Adrenal gland (tissue), 12 donors: ENCODE results near the gene VEPH1. TPM values are rescaled to one million over a fixed set of nuclear protein-coding genes. Genes with fewer than 3 reads are reported as not detected.

ENCODE experiments used
- DNase-seq, 7 donors: peaks; one replicate each; pipeline ENCODE4 v3.0.0-alpha.2; 2019 to 2020
- H3K27ac ChIP-seq, 5 donors: fragments of 200-600 bp; sonication (generic) in 4 of 5; 1 replicate in 3 of 5; 2 replicates in 2 of 5; pipeline versions ENCODE4 v1.5.1 to v1.8.0; 2016 to 2020; ENCODE audit warnings: mild to moderate bottlenecking in 1 of 5
- H3K27me3 ChIP-seq: fragments of 200-600 bp; 2 replicates; pipeline ENCODE4 v1.8.0; 2021
- H3K36me3 ChIP-seq, 2 donors: fragments of 200-600 bp; replicated peaks in 1 of 2; 1 replicate in 1 of 2; 2 replicates in 1 of 2; pipeline versions ENCODE4 v1.5.1 to v1.8.0; 2018 to 2022
- H3K4me1 ChIP-seq, 2 donors: fragments of 200-600 bp; replicated peaks in 1 of 2; 1 replicate in 1 of 2; 2 replicates in 1 of 2; pipeline versions ENCODE4 v1.5.1 to v1.8.0; 2018 to 2021
- H3K4me3 ChIP-seq, 4 donors: fragments of 200-600 bp; sonication (generic) in 3 of 4; one replicate each; pipeline ENCODE4 v1.5.1; 2016 to 2018
- H3K9me3 ChIP-seq, 3 donors: fragments of 200-600 bp; sonication (generic) in 1 of 3; replicated peaks in 1 of 3; 1 replicate in 2 of 3; 2 replicates in 1 of 3; pipeline versions ENCODE4 v1.5.1 to v1.8.0; 2016 to 2021
- CTCF ChIP-seq, 6 experiments: fragments of 450-650 bp in 4 of 6; fragments of 200-600 bp in 2 of 6; sonication (generic) in 1 of 6; IDR thresholded peaks; 1 replicate in 5 of 6; 2 replicates in 1 of 6; pipeline versions ENCODE4 v1.5.1 to v1.8.0; 2016 to 2021; ENCODE audit warnings: antibody characterized with exemption in 6 of 6, mild to moderate bottlenecking in 2 of 6, moderate library complexity in 1 of 6
- POLR2A ChIP-seq, 2 donors: fragments of 450-650 bp; IDR thresholded peaks; one replicate each; pipeline ENCODE4 v1.6.1; 2017; ENCODE audit warnings: antibody characterized with exemption in 2 of 2, mild to moderate bottlenecking in 2 of 2, moderate library complexity in 1 of 2
- WGBS, 4 donors: extraction: QIAGEN DNeasy Blood & Tissue Kit in 2 of 4; methylation state at CpG; one replicate each; pipeline versions ENCODE4 v1.1.5 to v1.1.7; 2013 to 2017; 5-methylcytosine and 5-hydroxymethylcytosine counted together
- intact Hi-C, 2 donors: fragments of 100-400 bp; cut with DNase I; formaldehyde crosslinking; loops; one replicate each; pipeline versions ENCODE4 v1.14.1 to v1.15.0; 2022 to 2023
- polyA plus RNA-seq, 3 donors: library from polyadenylated mRNA; stranded (reverse); fragments of 200-250 nt in 2 of 3; fragments of 350-450 nt in 1 of 3; fragmentation: Illumina TruSeq in 1 of 3; extraction: RNeasy Lipid Tissue Mini Kit (QIAGEN cat#74804) in 1 of 3; gene quantifications; one replicate each; pipeline ENCODE4 v1.2.3, GENCODE V29; 2013 to 2014
- total RNA-seq, 9 donors: library from RNA; depleted of rRNA in 4 of 9; stranded (reverse); fragments of >200 nt in 4 of 9; fragments of 120-200 nt in 1 of 9; fragmentation: NEBNext Ultra II Directional in 1 of 9; extraction: Animal tissue kit (Norgen Biotek cat#: 25700) in 1 of 9; gene quantifications; one replicate each; pipeline versions ENCODE4 v1.1.0 to v1.2.4, GENCODE V29; 2013 to 2023
- donor health status: healthy with polysubstance abuse.
- donor health status: Bipolar disorder and iron deficiency.
- donor health status: DM: yes; HTN: yes; CAD: no.
- donor health status: DM: no; HTN: no; CAD: no.
- donor health status: DM: no; HTN: no; CAD: no.
- donor health status: DM: yes; HTN: yes; CAD: no.

The VEPH1 gene
- total and polyA plus RNA-seq, 12 donors = 16.0 to 124 (median 55.2) TPM

- H3K36me3 ChIP-seq = no peaks in the 10 kb centered on the region
- peak overlapping the region in 1 of 5 donors; percentile 27 for H3K27ac ChIP-seq
- H3K4me1 ChIP-seq = peaks cover 7 to 25% of the 10 kb centered on the region in 2 donors
- H3K27me3 ChIP-seq = no peaks in the 10 kb centered on the region
- 66 to 76% (median 75%) methylated on average over 2 of the region's 2 CpGs for WGBS, 4 donors
- DNase-seq = no peak
- no peak overlapping the region for H3K4me3 ChIP-seq
- TF ChIP-seq POLR2A (IDR thresholded peaks at IDR 0.05) (no peak), CTCF (IDR thresholded peaks at IDR 0.05) (no peak)
- H3K9me3 ChIP-seq = no peaks in the 10 kb centered on the region
- intact Hi-C loops = no loop called here
Measured at GRCh38 chr3:157529085-157529484, 25.9 kb upstream of the VEPH1 start.

DNA sequence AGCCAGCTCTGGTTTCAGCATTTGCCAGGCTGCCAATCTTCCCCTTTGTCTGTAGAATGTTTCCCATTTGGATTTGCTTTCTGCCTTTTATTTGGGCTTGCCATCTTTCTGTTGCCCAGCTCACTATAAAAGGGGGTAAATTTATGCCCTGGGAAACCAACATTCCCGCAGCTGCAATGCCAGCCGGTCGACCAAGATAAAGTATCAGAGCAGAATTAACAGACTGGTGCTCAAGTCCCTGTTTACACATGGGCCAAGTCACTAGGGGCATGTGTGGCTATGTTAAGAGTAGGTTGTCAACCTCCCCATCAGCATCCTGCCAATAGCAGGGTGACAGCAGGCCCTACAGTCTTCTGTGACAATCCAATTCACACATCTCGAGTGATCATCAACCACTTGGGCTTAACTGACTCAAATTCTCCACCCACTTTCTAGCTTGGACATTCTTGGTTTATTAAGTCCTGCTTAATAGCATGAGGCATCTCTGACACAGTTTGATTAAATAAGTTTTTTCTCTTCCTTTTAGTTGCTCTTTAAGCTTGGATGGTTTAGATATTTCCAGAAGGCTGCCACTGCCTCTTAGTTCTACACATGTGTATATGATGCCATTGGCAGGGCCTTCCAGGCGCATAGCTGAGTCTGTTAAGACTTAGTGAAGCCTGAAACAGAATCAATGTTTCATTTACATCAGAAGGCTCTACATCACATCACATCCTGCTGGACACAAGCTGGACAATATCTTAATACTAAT lies 24.1 kb upstream of the VEPH1 start:
- H3K4me1 ChIP-seq = peaks cover 7 to 18% of the 10 kb centered on the region in 2 donors
- WGBS, 4 donors = 79 to 92% (median 86%) methylated on average over 5 of the region's 5 CpGs
- no peaks in the 10 kb centered on the region for H3K27me3 ChIP-seq
- DNase-seq = no peak
- intact Hi-C loops = no loop called here
- H3K4me3 ChIP-seq = no peak overlapping the region
- H3K36me3 ChIP-seq = no peaks in the 10 kb centered on the region
- no peak overlapping the region for H3K27ac ChIP-seq
- TF ChIP-seq POLR2A (IDR thresholded peaks at IDR 0.05) (no peak), CTCF (IDR thresholded peaks at IDR 0.05) (no peak)
- H3K9me3 ChIP-seq = no peaks in the 10 kb centered on the region

DNA sequence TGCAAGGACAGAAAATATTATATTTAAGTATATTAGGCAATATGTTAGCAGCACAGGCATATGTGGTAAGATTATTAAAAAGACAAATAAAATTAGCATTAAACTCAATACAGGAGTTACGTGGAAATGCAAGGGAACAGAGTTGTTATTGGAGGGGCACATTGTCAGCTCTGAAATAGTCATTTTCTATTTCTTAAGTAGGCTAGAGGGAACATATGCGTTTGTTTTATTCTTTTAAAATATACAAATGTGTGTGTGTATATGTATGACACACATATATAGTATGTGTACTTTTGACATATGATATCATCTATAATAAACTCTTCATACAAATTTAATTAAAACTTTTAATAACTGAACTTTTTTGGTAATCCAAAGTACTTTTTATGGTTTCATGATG lies 22.8 kb upstream of the VEPH1 start:
- Histone ChIP-seq H3K27me3 (no peaks in the 10 kb centered on the region), H3K4me1 (peaks cover 7 to 18% of the 10 kb centered on the region in 2 donors), H3K27ac (no peak overlapping the region), H3K4me3 (no peak overlapping the region), H3K9me3 (no peaks in the 10 kb centered on the region), H3K36me3 (no peaks in the 10 kb centered on the region)
- WGBS, 4 donors = 92 to 95% (median 95%) methylated on average over 2 of the region's 2 CpGs
- TF ChIP-seq CTCF (IDR thresholded peaks at IDR 0.05) (no peak), POLR2A (IDR thresholded peaks at IDR 0.05) (no peak)
- intact Hi-C loops = no loop called here
- DNase-seq = no peak

GRCh38 chr3:157523814-157524213 lies 20.6 kb upstream of the VEPH1 start:
- 98 to 100% (median 100%) methylated on average over 1 of the region's 1 CpG for WGBS, 4 donors
- intact Hi-C loops = no loop called here

More at GRCh38 chr3:157523814-157524213, 20.6 kb upstream of the VEPH1 start:
- H3K4me1 ChIP-seq = peaks cover 2 to 22% of the 10 kb centered on the region in 2 donors
- H3K27me3 ChIP-seq = no peaks in the 10 kb centered on the region
- peaks cover 0 to 2% (median 0%) of the 10 kb centered on the region in 3 donors for H3K9me3 ChIP-seq
- no peaks in the 10 kb centered on the region for H3K36me3 ChIP-seq
- DNase-seq = no peak
- H3K4me3 ChIP-seq = no peak overlapping the region
- TF ChIP-seq POLR2A (IDR thresholded peaks at IDR 0.05) (no peak), CTCF (IDR thresholded peaks at IDR 0.05) (no peak)
- no peak overlapping the region for H3K27ac ChIP-seq
